Activated CD8-positive, alpha-beta memory T cell treated with anti-CD3 and anti-CD28 coated beads for 48 hours (primary cell): ENCODE data around the gene SALL4.
"Not testable (repeated sequence)": the region's sequence is repeated elsewhere in the genome, so short reads cannot be mapped to it uniquely, and the experiment has no call there.

Source experiments
- DNase-seq, 3 experiments: peaks; one replicate each; pipeline ENCODE4 v3.0.0-alpha.2; 2020; ENCODE audit warnings: low read depth in 2 of 3, low spot score in 2 of 3

Gene SALL4

DNA sequence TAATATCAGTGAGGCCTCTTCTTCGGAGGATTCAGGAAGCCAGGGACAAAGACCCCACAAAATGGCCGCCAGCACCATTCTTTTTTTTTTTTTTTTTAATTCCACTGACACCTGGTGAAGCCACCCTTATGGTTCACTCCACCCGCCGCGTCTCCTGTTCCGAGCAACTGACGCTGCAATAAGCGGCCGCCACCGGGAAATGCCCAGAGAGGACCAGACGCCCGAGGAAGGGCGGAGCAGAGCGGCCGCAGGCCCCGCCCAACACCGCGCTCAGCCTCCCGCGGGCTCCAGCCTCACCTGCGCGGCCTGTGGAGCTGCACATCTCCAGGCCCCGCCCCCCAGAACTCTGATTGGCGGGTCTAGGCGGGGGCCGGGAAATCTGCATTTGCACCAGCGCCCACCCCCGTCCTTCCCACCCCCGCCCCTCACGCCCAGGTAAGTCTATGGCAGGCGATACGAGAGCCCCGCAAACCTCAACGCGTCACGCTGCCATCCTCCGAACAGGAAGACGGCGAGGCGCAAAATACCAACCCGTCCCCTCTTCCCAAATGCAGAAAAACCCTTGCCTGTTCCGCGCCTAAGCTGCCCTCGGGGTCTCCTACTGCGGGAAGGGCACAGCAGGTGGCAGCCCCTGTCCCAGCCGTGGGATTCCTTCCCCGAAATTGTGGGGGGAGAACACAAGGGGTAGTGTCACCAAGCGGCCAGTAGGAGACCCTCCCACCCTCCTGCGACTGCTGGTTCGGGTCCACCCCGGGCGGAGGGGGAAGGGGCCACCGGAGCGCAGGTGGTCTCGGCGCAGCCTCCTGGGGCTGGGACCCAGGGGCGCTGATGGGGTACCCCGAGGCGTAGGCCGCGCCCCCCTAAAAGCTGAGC is 35.1 kb downstream of the SALL4 start:
- DNase-seq, result peak in 2 of 3 experiments; percentile 12 to 18

DNA sequence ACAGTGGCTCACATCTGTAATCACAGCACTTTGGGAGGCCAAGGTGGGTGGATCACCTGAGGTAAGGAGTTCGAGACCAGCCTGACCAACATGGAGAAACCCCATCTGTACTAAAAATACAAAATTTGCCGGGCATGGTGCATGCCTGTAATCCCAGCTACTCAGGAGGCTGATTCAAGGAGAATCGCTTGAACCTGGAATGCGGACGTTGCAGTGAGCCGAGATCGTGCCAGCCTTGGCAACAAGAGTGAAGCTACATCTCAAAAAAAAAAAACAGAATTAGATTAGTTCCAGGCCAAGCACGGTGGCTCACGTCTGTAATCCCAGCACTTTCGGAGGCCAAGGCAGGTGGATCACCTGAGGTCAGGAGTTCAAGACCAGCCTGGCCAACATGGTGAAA is 36.9 kb downstream of the SALL4 start:
- DNase-seq, result not testable (repeated sequence)

DNA sequence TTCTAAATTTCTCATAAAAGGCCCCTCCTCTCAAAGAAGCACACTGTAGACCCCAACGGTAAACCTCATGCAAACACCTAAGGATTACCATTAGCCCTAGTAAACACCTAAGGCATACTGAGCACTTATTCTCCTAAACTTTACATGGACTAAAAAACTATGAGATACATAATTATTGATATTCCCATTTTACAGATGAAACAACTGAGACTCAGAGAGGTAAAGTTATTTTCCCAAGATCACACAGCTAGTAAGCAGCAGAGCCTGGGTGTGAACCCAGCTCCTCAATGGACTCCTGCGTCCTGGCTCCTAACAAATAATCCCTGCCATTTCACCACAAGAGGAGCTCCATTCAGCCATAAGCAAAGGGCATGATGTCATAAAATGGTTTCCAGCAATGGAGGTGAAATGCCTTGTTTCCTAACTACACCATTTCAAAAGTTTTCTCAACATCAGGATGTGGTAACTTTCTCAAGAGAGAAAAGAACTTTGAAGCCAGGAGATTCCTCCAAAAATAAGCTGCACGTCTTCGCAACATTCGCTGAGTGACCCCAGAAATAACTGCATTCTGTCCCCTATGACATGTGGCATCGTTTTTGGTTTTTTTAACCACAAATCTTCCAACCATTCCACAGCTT is 38.2 kb downstream of the SALL4 start:
- DNase-seq, result no peak

DNA sequence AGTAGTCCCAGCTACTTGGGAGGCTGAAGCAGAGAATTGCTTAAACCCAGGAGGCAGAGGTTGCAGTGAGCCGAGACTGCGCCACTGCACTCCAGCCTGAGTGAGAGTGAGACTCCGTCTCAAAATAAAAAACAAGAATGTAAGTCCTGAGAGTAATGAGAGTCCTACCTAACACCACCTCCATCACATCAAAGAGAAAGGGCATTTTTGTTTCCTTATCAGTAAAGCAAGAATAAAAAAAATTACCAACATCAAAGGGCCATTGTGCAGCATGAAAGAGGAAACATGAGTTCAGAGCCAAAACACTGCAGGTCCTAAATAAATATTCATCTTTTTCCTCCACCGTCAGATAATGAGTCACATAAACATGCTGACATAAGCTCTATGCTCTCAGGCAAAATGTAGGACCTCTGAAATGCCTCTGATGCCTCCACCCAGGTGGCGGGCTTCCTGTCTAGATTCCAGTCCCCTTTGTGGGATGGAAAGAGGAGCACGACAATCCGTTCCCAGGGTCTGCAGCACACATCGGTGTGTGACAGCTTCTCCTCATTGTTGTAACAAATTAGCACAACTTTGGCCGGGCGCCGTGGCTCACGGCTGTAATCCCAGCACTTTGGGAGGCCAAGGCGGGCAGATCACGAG is 41.3 kb downstream of the SALL4 start:
- DNase-seq, result no peak

DNA sequence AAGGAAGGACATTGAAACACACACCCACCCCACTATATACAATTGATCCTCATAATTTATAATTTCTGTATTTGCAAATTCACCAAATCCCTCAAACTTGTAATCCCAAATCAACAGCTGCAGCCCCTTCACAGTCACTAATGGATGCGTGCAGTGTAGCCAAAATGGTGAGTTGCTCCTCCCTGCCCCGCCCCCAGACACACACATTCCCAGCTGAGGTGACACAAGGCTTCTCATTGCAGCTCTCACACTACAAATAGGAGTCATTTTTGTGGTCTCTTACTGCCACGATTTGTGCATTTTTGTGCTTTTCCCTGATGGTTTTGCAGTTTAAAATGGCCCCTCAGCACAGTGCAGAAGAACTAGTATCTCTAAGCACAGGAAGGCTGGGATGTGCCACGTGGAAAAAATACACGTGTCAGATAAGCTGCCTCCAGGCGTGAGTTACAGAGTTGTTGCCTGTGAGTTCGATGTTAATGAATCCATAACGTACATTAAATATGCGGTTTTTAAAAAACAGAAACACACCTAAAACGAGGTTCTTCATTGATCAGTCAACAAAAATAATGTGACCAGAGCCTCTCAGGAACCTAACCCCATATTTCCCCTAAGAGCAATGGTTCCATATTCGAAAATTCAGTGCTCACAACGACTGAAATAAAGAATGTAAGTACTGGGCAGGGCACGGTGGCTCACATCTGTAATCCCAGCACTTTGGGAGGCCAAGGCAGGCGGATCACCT is 42.4 kb downstream of the SALL4 start:
- DNase-seq, result no peak

DNA sequence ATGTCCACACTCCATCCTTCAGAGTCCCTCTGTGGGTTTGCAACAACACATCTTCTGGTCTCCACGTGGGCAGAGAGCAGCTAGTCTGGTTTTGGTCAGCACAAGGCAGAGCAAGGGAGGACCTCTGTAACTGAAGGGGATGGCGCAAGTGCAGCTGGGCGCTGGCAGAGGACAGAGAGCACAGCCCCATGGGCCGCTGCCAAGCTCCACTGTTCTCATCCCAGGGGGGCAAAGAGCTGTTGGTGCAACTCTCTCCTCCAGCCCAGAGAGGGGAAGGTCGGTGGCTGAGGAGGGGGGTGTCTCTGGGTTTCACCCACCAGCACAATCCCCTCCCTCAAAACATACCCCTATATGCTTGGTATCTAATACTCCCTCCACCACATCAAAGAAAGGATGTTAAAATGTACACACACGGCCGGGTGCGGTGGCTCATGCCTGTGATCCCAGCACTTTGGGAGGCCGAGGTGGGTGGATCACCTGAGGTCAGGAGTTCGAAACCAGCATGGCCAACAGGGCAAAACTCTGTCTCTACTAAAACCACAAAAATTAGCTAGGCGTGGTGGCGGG is 43.3 kb downstream of the SALL4 start:
- no peak for DNase-seq

DNA sequence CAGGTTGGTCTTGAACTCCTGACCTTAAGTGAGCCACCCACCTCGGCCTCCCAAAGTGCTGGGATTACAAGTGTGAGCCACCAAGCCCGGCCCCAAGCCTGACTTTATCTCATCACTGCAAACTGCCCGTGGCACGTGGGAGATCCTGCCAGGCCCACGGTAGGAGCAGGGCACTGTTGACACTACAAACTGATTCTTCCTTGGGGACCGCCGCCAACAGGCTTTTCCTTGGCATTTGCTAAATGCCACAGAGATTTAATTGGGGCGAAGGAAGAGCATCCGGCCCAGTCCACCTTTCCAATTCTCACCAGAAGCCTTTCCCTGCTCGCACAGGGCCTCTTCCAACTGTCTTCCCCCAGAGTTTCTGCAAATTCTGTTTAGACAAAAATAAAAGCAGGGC is 45.1 kb downstream of the SALL4 start:
- DNase-seq, result no peak

DNA sequence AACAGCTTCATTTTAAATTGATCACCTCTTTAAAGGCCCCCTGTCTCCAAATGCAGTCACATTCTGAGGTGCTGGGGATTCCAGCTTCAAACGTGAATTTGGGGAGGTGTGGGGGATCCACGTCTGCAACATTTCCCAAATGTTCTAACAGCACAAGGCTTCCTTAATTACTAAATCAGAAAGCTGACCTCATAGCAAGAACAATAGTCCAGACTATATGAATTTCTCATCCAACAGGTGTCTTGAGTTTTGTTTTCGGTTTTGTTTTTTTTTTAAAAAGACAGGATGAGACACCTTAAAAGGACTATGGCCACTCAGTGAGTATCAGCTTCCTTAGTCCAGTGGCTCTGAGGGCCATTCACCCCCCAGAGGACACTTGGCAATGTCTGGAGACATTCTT is 45.7 kb downstream of the SALL4 start:
- DNase-seq, result no peak

DNA sequence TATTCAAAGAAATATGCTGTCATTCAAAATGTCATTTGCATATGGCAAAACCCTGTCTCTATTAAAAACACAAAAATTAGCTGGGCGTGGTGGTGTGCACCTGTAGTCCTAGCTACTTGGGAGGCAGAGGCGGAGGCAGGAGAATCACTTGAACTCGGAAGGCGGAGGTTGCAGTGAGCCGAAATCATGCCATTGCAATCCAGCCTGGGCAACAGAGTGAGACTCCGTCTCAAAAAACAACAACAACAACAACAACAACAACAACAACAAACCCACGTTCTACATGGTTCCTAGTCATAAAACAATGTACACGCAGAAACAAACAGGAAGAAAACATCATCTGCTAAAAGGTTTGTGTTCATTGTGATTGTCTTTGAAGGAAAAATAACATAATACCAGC is 49.1 kb downstream of the SALL4 start:
- not testable (repeated sequence) for DNase-seq

DNA sequence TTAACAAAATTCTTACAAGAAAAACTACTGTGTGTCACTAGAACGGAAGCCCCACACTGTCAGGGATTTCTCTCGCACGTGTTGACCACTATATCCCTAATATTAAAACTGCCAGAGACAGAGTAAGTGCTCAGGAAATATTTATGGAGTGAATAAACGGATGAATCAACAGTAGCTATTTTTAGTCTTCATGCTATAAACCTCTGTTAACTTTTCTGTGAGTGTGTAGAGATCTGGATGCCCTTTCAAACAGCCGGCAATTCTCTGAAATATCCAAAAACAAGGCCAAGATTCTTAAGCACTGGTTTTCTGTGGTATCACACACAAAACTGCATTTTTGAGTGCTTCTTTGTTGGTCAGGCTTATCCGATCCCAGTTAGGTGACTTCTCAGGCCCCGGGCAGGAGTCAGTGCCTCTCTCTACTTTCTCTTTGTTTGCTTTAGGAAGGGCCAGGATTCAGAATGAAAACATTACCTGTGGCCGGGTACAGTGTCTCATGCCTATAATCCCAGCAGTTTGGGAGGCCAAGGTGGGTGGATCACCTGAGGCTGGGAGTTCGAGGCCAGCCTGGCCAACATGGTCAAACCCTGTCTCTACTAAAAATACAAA is 49.9 kb downstream of the SALL4 start:
- no peak for DNase-seq

DNA sequence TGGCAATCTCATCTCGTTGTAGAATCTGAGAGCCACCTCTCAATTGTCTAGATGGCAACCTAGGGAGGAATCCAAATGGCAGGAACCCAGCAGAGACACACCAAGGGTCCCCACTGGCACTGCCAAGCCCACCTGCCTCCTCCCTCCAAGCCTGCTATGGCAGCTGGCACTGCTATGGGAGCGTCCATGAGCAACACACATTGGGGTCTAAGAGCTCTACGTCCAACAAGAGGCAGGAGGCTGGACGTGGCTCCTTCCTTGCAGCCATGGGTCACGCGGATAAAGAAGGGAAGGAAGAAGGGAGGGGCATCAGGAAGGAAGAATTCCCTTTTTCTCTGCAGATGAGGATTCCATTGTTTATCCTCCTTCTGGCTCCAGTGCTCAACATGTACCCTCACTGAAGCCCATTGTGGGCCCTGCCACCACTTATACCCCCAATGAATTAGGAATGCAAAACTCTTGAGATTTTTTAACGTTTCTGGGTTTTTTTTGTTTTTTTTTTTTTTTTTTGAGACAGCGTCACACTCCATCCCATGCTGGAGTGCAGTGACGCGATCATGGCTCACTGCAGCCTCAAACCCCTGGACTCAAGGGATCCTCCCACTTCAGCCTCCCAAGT is 51.4 kb downstream of the SALL4 start:
- DNase-seq, result no peak

DNA sequence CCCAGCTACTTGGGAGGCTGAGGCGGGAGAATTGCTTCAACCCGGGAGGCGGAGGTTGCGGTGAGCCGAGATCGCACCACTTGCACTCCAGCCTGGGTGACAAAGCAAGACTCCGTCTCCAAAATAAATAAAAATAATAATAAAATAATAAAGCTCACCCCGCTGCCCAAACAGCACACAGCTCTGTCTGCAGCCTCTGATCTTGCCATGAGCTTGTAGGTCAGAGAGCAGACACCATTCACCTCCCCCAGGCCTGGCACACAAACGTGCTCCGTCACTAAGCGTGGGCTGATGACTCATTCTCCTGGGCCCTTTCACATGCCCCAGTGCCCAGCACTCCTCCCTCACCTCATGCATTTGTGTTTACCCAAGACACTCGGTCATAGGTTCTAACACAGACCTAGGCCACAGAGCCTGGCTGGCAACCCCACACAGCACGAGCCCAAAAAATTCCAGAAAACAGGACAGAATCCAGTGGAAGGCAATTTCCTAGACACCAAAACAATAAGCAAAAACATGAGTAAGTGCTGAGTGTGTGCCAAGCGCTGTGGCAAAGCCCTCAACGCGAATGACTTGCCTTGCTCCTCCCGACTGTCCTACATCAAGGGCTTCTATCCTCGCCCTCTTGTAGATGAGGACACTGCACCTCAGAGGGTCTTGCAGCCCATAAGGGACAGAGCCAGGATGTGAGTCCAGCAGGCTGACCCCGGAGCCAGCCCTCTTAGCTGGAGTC is 52.1 kb downstream of the SALL4 start:
- no peak for DNase-seq

DNA sequence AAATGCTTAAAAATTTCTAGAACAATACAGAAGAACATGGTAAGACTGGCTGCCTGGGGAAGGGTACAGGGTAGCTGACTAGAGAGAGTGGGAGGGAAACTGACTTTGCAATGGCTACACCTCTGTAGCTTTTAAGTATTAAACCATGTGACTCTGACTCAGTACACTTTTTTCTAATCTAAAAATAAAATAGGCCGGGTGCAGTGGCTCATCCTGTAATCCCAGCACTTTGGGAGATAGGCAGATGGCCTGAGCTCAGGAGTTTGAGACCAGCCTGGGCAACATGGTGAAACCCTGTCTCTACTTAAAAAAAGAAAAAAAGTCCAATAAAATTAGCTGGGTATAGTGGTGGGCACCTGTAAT is 52.7 kb downstream of the SALL4 start:
- no peak for DNase-seq

DNA sequence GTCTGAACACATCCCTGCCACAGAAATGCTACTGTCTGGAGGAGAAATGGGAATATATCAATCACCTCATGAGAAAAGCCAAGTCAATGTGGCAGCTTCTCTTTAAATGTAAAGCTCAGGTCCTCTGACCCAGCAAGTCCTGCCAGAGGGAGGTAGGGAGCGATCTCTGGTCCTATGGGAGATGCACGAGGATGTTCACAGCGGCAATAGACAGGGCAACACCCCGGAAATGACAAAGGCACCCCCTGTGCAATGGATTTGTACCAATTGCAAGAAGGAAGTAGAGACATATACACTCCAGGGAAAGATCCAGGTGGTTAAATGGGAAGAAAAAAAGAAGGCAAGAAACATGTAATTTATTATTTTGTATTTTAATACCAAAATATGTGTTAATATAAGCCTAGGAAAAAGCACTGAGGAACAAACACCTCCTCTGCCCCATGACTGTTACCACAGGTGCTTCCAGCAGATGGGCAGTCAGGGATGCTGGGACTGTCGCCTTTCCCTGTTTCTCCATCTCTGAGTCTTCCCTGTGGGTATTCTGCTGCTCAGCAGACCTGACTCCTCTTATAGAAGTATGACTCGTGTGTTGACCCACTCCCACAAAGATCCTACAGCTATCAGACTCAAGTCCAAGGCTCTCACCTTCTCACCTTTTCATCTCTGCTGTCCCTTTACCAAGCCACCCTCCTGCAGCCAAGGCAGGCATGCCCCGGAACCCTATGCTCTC is 55.0 kb downstream of the SALL4 start:
- DNase-seq, result no peak

DNA sequence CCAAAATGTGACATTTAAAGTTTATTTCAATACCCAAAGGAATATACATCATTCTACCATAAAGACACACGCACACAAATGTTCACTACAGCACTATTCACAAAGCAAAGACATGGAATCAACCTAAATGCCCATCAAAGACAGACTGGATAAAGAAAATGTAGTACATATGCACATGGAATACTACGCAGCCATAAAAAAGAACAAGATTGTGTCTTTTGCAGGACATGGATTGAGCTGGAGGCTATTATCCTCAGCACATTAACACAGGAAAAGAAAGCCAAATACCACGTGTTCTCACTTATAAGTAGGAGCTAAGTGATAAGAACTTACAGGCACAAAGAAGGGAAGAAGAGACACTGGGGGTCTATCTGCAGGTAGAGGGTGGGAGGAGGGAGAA is 56.5 kb downstream of the SALL4 start:
- no peak for DNase-seq

DNA sequence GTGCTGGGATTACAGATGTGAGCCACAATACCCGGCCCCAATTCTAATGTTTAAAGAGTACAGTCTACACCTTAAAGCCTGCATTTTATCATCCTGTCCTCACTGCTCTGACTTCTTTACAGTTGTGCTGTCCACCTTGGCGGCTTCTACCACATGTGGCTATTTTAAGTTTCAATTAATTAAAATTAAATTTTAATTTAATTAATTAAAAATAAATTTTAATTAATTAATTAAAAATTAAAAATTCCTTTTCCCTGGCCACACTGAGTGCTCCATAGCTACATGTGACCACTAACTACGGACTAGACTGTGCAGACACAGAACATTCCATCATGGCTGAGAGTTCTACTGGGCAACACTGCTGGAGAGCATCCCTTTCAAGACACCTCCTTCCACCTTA is 61.5 kb downstream of the SALL4 start:
- DNase-seq, result no peak

DNA sequence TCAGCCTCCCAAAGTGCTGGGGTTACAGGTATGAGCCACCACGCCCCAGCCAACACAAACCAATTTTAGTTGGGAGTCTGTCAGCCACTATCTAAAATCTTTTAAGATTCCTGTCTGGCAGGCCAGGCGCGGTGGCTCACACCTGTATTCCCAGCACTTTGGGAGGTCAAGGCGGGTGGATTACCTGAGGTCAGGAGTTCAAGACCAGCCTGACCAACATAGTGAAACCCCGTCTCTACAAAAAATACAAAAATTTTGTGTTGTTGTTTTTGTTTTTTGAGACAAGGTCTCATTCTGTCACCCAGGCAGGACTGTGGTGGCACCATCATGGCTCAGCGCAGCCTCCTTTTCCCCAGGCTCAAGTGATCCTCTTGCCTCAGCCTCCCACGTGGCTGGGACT is 62.0 kb downstream of the SALL4 start:
- DNase-seq, result not testable (repeated sequence)

DNA sequence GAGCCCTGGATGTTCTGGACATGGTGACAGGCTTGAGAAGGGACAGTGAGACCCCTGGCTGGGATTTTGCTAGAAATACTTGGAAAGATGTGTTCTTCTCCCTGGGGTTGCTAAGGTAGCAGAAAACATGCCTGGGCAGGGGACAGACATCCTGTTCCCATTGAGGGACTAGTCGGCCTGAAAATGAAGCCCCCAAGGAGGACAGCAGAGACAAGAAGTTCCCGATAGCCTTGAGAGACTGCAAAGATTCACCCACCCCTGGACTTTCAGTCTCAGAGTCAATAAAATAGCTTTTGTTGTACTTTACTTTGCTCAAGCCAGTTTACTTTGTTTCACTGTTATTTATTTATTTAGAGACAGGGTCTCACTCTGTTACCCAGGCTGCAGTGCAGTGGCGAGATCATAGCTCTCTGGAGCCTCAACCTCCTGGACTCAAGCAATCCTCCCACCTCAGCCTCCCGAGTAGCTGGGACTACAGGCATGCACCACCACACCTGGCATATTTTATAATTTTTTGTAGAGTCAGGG is 62.5 kb downstream of the SALL4 start:
- DNase-seq, result no peak
